HepG2 (cell line): ENCODE data around the gene SETD2. TPM values are rescaled to one million over a fixed set of nuclear protein-coding genes. Genes with fewer than 3 reads are reported as not detected.

Experiments used
- ATAC-seq: fragments of 200-7000 bp; cut with Tn5 transposase; 3 replicates; pipeline ENCODE4 v1.9.1; 2020; ENCODE audit warnings: mild to moderate bottlenecking, moderate library complexity
- BruUV-seq: library from RNA; stranded (reverse); fragments of 400-500 nt; replicated peaks from 2 replicates; lab custom pipeline; 2021; lab: Mats Ljungman, UMichigan
- CTCF ChIA-PET: fragments of 300-600 bp; formaldehyde crosslinking; extraction: SDS; loops from one replicate; lab custom pipeline; 2021; ENCODE audit warnings: low total read pairs, inconsistent platforms, low intra/inter-chr PET ratio; lab: Yijun Ruan, JAX
- POLR2A ChIA-PET: fragments of 350-600 bp; sonication (Branson Sonifier 250); formaldehyde crosslinking; loops from one replicate; lab custom pipeline; 2020; ENCODE audit warnings: antibody characterized with exemption, inconsistent platforms; lab: Yijun Ruan, JAX
- DNase-seq: peaks from one replicate; pipeline ENCODE4 v3.0.0-alpha.2; 2015; ENCODE audit warnings: low spot score
- FAIRE-seq: peaks from 3 replicates; lab custom pipeline; 2011; peaks lifted over from hg19 to GRCh38; lab: Jason Lieb, UNC
- H2AFZ ChIP-seq: one replicate; pipeline ENCODE4 v1.6.1; 2011; ENCODE audit warnings: low read length, inconsistent platforms
- H3K27ac ChIP-seq: fragments of 300-600 bp; 3 replicates; pipeline ENCODE4 v1.8.0; 2011; ENCODE audit warnings: mixed run types, mild to moderate bottlenecking, mixed read lengths, low read length, inconsistent platforms; ENCODE audit not compliant: insufficient read depth; ENCODE audit errors: extremely low read length
- H3K27me3 ChIP-seq, 2 experiments: fragments of 200-600 bp in 1 of 2; 2 replicates in 1 of 2; 3 replicates in 1 of 2; pipeline versions ENCODE4 v1.6.0 to v1.8.0; 2011; ENCODE audit warnings: low read length in 2 of 2, mild to moderate bottlenecking in 2 of 2, moderate library complexity in 2 of 2, inconsistent platforms in 1 of 2; ENCODE audit not compliant: insufficient read depth in 2 of 2, control insufficient read depth in 1 of 2
- H3K36me3 ChIP-seq, 2 experiments: fragments of 200-600 bp in 1 of 2; replicated peaks in 1 of 2; 2 replicates in 1 of 2; 3 replicates in 1 of 2; pipeline versions ENCODE4 v1.5.1 to v1.8.0; 2011; ENCODE audit warnings: low read length in 2 of 2, inconsistent platforms in 1 of 2; ENCODE audit not compliant: insufficient read depth in 2 of 2, control insufficient read depth in 1 of 2
- H3K4me1 ChIP-seq: 2 replicates; pipeline ENCODE4 v1.5.1; 2012; ENCODE audit warnings: low read length, inconsistent platforms; ENCODE audit not compliant: insufficient read depth
- H3K4me2 ChIP-seq: 2 replicates; pipeline ENCODE4 v1.6.0; 2011; ENCODE audit warnings: low read depth, low read length, inconsistent platforms
- H3K4me3 ChIP-seq, 3 experiments: fragments of 200-600 bp in 1 of 3; sonication (generic), shearing (Covaris generic) in 1 of 3; replicated peaks in 1 of 3; 2 replicates each; pipeline ENCODE4 v1.5.1; 2011 to 2016; ENCODE audit warnings: low read length in 3 of 3, inconsistent platforms in 2 of 3, low read depth in 2 of 3, mild to moderate bottlenecking in 2 of 3, control low read depth in 1 of 3, mixed read lengths in 1 of 3; ENCODE audit not compliant: insufficient read depth in 1 of 3
- H3K79me2 ChIP-seq: one replicate; pipeline ENCODE4 v1.6.1; 2011; ENCODE audit warnings: low read length, inconsistent platforms; ENCODE audit not compliant: insufficient read depth
- H3K9ac ChIP-seq: 2 replicates; pipeline ENCODE4 v1.6.0; 2011; ENCODE audit warnings: mild to moderate bottlenecking, low read depth, low read length, inconsistent platforms; ENCODE audit not compliant: insufficient read depth
- H3K9me3 ChIP-seq: 2 replicates; pipeline ENCODE4 v1.5.1; 2012; ENCODE audit warnings: mild to moderate bottlenecking, low read length
- H4K20me1 ChIP-seq: 2 replicates; pipeline ENCODE4 v1.6.0; 2011; ENCODE audit warnings: inconsistent platforms, mild to moderate bottlenecking, low read length, moderate library complexity; ENCODE audit not compliant: insufficient read depth
- AGO2 ChIP-seq: fragments of 200-400 bp; formaldehyde crosslinking; optimal IDR thresholded peaks from 2 replicates; pipeline ENCODE3; 2017; ENCODE audit warnings: mild to moderate bottlenecking, low read depth, low read length, moderate library complexity
- FOXK2 ChIP-seq: fragments of 450-650 bp; IDR thresholded peaks from 2 replicates; pipeline ENCODE4 v1.6.1; 2016
- GATAD2A ChIP-seq: IDR thresholded peaks from 2 replicates; pipeline ENCODE4 v1.6.1; 2016
- KLF11 ChIP-seq: IDR thresholded peaks from 2 replicates; pipeline ENCODE4 v1.6.1; 2016; ENCODE audit warnings: missing compliant biosample characterization
- KLF6 ChIP-seq: IDR thresholded peaks from 2 replicates; pipeline ENCODE4 v1.8.0; 2016; ENCODE audit warnings: missing biosample characterization, missing genetic modification reagents
- MEF2D ChIP-seq: sonication (generic); formaldehyde crosslinking; IDR thresholded peaks from 2 replicates; pipeline ENCODE4 v1.5.1; 2020; ENCODE audit warnings: mild to moderate bottlenecking, missing genetic modification reagents
- NFKB2 ChIP-seq: sonication (generic); formaldehyde crosslinking; IDR thresholded peaks from 2 replicates; pipeline ENCODE4 v1.4.0; 2020; ENCODE audit warnings: missing genetic modification reagents, borderline replicate concordance
- PBX2 ChIP-seq: IDR thresholded peaks from 2 replicates; pipeline ENCODE4 v1.6.1; 2016; ENCODE audit warnings: control low read depth
- PCBP1 ChIP-seq: fragments of 200-400 bp; formaldehyde crosslinking; IDR thresholded peaks from 2 replicates; pipeline ENCODE4 v1.6.1; 2017; ENCODE audit warnings: mild to moderate bottlenecking, low read depth, low read length, borderline replicate concordance
- ZNF543 ChIP-seq: sonication (generic); formaldehyde crosslinking; IDR thresholded peaks from 2 replicates; pipeline ENCODE4 v1.4.0; 2020; ENCODE audit warnings: mild to moderate bottlenecking, missing genetic modification reagents
- ZNF557 ChIP-seq: sonication (generic); formaldehyde crosslinking; IDR thresholded peaks from 2 replicates; pipeline ENCODE4 v1.4.0; 2020; ENCODE audit warnings: missing genetic modification reagents
- ZSCAN9 ChIP-seq: IDR thresholded peaks from 2 replicates; pipeline ENCODE4 v1.6.1; 2016; ENCODE audit warnings: borderline replicate concordance
- WGBS: methylation state at CpG from one replicate; pipeline ENCODE4 v1.1.6; 2017; ENCODE audit warnings: low lambda C conversion rate; 5-methylcytosine and 5-hydroxymethylcytosine counted together
- in situ Hi-C: cut with HindIII; loops from 2 replicates; pipeline ENCODE4 v1.10.0; 2017; ENCODE audit warnings: low pct_unique_long_range_greater_than_20kb; ENCODE audit not compliant: extremely low pct_ligation_motif_present
- intact Hi-C: fragments of 100-400 bp; cut with micrococcal nuclease; formaldehyde crosslinking; loops from one replicate; pipeline ENCODE4 v1.10.0; 2022; ENCODE audit not compliant: unreplicated experiment
- polyA plus RNA-seq, 8 experiments: library from polyadenylated mRNA; depleted of rRNA in 3 of 8; stranded (reverse) in 7 of 8; unstranded in 1 of 8; fragments of >200 nt; fragmentation: Illumina TruSeq in 4 of 8; extraction: Trizol in 4 of 8; gene quantifications; 2 replicates each; pipeline versions ENCODE4 v1.2.1 to v1.2.3, GENCODE V29; 2011 to 2016; ENCODE audit warnings: low read depth in 4 of 8, missing spikeins in 1 of 8, mixed read lengths in 1 of 8; ENCODE audit not compliant: insufficient read depth in 1 of 8
- total RNA-seq, 5 experiments: library from RNA; depleted of rRNA; stranded (reverse); fragments of >200 nt; fragmentation: Illumina TruSeq; extraction: Trizol; gene quantifications; 2 replicates each; pipeline ENCODE4 v1.2.3, GENCODE V29; 2016; ENCODE audit warnings: low read depth in 1 of 5
- TF ChIP-seq, protein P1 (sequence below): IDR thresholded peaks from 2 replicates; pipeline ENCODE4 v1.6.1; 2018; ENCODE audit warnings: missing genetic modification reagents, mild to moderate bottlenecking, missing compliant biosample characterization

SETD2 gene
- total and polyA plus RNA-seq, 2 of the 13 experiments (the other 11 are each of a cell fraction or from before 2014, with no cell fraction given): 14.2 to 24.2 TPM

DNA sequence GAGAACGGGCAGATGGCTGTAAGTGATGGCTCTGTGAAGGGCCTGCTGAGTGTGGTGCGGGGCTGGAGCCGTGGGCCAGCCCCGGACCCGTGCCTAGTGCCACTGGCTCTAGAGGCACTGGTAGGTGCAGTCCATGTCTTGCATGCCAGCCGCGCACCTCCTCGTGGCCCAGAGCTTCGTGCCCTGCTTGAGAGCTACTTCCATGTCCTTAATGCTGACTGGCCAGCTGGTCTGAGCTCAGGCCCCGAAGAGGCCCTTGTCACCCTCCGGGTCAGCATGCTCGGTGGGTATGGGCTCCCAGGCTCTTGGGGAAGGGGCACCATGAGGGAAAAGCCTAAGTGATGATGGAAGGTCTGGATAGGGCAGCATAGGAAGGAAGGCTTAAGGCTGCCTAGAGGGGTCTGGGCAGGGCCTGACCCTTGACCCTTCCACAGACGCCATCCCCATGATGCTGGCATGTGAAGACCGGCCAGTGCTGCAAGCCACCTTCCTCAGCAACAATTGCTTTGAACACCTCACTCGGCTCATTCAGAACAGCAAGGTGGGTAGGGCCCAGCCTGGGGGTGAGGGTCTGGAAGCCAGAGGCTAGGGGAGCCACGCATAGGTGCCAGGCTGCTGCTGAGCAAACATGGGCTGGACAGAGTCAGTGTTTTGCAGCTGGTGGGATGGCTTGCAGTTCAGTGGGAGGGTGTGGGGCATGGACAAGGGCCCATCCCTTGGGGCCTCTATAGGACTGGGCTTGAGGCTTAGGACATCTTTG, 172.3 kb downstream of the SETD2 start:
- Histone ChIP-seq H3K9ac (no peak overlapping the region), H3K79me2 (no peaks in the 10 kb centered on the region), H3K27ac (no peak overlapping the region), H4K20me1 (no peaks in the 10 kb centered on the region), H3K36me3 (no peaks in the 10 kb centered on the region), H3K9me3 (no peaks in the 10 kb centered on the region), H3K4me1 (no peaks in the 10 kb centered on the region), H3K27me3 (no peaks in the 10 kb centered on the region), H2AFZ (no peak overlapping the region), H3K4me3 (no peak overlapping the region), H3K4me2 (no peak overlapping the region)
- no peak for ATAC-seq
- POLR2A ChIA-PET: interaction anchor here (0.9 to 1.7 kb wide), 2 partner anchors 12 to 56 kb away, joined by 3 to 5 read pairs; partner anchors contain the start of gene NBEAL2
- CTCF ChIA-PET: no interaction called here
- 93% methylated on average over 9 of the region's 16 CpGs for WGBS
- intact Hi-C loops: no loop called here
- FAIRE-seq: no peak
- BruUV-seq: no TSS peak
- no peak for DNase-seq
- in situ Hi-C loops: no loop called here
- TF ChIP-seq, protein P1, sequence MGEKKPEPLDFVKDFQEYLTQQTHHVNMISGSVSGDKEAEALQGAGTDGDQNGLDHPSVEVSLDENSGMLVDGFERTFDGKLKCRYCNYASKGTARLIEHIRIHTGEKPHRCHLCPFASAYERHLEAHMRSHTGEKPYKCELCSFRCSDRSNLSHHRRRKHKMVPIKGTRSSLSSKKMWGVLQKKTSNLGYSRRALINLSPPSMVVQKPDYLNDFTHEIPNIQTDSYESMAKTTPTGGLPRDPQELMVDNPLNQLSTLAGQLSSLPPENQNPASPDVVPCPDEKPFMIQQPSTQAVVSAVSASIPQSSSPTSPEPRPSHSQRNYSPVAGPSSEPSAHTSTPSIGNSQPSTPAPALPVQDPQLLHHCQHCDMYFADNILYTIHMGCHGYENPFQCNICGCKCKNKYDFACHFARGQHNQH: no peak
- TF ChIP-seq GATAD2A (no peak), AGO2 (peak; percentile 60)

DNA sequence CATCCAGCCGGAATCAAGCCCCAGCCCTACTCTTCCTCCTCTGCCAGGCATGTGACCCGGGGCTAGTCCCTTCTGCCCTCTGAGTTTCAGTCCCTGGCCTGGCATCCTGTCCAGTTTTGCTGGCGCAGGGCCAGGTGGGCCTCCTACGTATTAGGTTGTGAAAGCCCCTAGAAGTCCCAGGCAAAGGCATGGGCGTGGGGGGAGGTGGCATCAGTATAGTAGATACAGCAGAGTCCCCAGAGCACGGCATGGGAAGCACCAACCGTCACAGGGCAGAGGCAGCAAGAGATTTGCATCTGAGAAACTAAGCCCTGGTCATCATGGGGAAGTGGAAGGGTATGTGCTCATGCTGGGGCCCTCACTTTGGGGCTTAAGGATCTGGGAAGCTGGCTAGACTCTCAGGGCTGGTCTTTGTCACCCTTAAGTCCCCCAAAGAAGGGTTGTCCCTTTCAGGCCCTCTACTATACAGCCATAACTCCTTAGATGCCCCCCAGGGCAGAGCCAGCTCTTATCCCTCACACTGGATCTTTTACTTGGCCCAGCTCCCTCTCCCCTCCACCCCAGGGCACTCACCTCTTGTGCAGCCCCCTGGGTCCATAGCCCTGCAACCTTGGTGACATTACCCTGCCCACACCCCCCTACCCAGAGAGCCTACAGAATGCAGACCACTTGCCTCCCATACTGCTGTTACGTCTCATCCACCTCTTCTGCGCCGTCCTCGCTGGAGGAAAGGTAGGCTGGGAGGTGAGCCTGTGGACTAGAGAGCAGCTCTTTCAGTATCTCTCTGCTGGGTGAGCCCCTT, 173.1 kb downstream of the SETD2 start:
- in situ Hi-C loops: no loop called here
- no peak overlapping the region for H2AFZ ChIP-seq
- H3K4me3 ChIP-seq: no peak overlapping the region
- DNase-seq (no peak), FAIRE-seq (no peak), ATAC-seq (no peak)
- no peak overlapping the region for H3K9ac ChIP-seq
- no peak overlapping the region for H3K4me2 ChIP-seq
- H3K9me3 ChIP-seq: no peaks in the 10 kb centered on the region
- no peaks in the 10 kb centered on the region for H3K79me2 ChIP-seq
- no peaks in the 10 kb centered on the region for H3K27me3 ChIP-seq
- WGBS: 96% methylated on average over 11 of the region's 11 CpGs
- BruUV-seq: no TSS peak
- H3K4me1 ChIP-seq: no peaks in the 10 kb centered on the region
- POLR2A ChIA-PET: no interaction called here
- CTCF ChIA-PET: no interaction called here
- H3K36me3 ChIP-seq: no peaks in the 10 kb centered on the region
- intact Hi-C loops: no loop called here
- no peaks in the 10 kb centered on the region for H4K20me1 ChIP-seq
- no peak overlapping the region for H3K27ac ChIP-seq
- TF ChIP-seq ZNF557 (CRISPR knock-in tag): no peak
- no peak for TF ChIP-seq MEF2D (CRISPR knock-in tag)
- TF ChIP-seq PCBP1: no peak
- no peak for TF ChIP-seq PBX2 (CRISPR knock-in tag)
- TF ChIP-seq ZSCAN9 (CRISPR knock-in tag): no peak
- TF ChIP-seq NFKB2 (CRISPR knock-in tag): no peak
- TF ChIP-seq KLF6 (CRISPR knock-in tag): no peak
- no peak for TF ChIP-seq KLF11 (CRISPR knock-in tag)
- no peak for TF ChIP-seq FOXK2
- no peak for TF ChIP-seq ZNF543 (CRISPR knock-in tag)
